Measurements from ENCODE around the gene PIGU. TPM values are rescaled to one million over a fixed set of nuclear protein-coding genes. Genes with fewer than 3 reads are reported as not detected.

Gene PIGU
- total and polyA plus RNA-seq, 2 experiments from 2014 or later = 21.2 to 21.6 TPM

DNA sequence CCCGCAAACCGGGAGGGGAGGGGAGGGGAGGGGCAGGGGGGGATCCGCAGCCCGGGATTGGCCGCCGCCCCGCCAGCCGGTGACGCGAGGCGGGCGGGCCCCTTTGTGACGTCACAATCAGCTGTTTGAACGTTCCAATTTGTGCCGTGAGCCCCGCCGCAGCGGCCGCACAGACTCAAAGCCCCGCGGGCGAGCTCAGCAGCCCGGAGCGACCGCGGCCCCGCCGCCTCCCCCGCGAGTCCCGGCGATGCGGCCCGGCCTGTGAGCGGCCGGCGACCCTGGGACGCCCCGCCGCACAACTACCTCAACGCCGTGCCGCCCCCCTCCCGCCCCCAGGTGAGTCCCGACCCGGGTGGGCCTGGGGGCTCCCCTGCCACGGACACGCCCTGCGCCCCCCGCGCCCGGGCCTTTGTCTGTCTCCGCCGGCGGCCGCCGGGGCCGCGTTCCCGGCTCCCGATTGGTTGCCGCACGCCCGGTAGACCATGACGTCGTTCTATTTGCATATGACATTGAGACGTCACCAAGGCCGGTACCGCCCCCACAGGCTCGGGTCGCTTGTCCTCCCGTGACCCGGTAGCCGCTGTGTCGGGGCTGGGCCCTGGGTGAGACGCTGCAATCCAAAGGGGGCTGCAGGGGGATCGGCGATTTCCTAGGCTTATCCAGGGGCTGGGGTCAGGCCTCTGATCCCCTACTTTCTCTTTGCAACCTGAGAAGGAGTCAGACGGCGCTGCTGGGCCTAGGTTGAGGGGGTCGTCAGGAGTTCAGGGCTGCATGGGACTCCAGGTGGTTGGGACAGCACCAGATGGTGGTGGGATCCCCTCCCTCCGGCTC lies 27.5 kb upstream of the PIGU start, which contains the start of gene TP53INP2:
TP53INP2 (plus strand) TSS at position 168 of the 831 bp plus-strand sequence. CDS start 4,396 bp downstream, outside the sequence.
- 0 to 1% methylated on average over 44 to 72 of the region's 82 CpGs for WGBS, 2 experiments (ENCODE audit: low coverage in 1 of 2, low lambda C conversion rate in 2 of 2, missing lambda C conversion rate in 2 of 2)
- no peaks in the 10 kb centered on the region for H3K9me3 ChIP-seq (ENCODE audit: low read depth)
- H3K4me2 ChIP-seq (ENCODE audit: unreplicated experiment) = peak within 1 kb of the TSS; percentile 94
- H2AFZ ChIP-seq = peak within 1 kb of the TSS; percentile 88
- H3K36me3 ChIP-seq (ENCODE audit: low read depth) = no peaks in the 10 kb centered on the region
- in situ Hi-C loops (cut with MboI) = loop anchor here (25.0 kb wide), 1 partner anchor 392 kb away; the partner anchor contains the start of gene AHCY
- TF ChIP-seq EZH2 (IDR thresholded peaks at IDR 0.05; ENCODE audit: insufficient read depth, poor library complexity, severe bottlenecking) = no peak
- TF ChIP-seq EZH2phosphoT487 (IDR thresholded peaks at IDR 0.05; ENCODE audit: insufficient read depth, low read depth) = no peak
- H3K79me2 ChIP-seq (ENCODE audit: insufficient read depth) = no peaks in the 10 kb centered on the region
- H3K4me3 ChIP-seq = peak within 1 kb of the TSS; percentile 88
- no peaks in the 10 kb centered on the region for H3K27me3 ChIP-seq (replicated peaks; ENCODE audit: insufficient read depth)
- H3K9ac ChIP-seq = peak within 1 kb of the TSS; percentile 100
- H3K27ac ChIP-seq = peak within 1 kb of the TSS; percentile 95
- no peaks in the 10 kb centered on the region for H4K20me1 ChIP-seq (ENCODE audit: insufficient read depth)
- peaks cover 9% of the 10 kb centered on the region; the same call in 1 of the 2 replicates for H3F3A ChIP-seq (ENCODE audit: insufficient read depth)
- peak; percentile 98 for DNase-seq
- H3K4me1 ChIP-seq (ENCODE audit: insufficient read depth) = peaks cover 15% of the 10 kb centered on the region
- no peaks in the 10 kb centered on the region for H3K9me2 ChIP-seq (ENCODE audit: insufficient read depth)

DNA sequence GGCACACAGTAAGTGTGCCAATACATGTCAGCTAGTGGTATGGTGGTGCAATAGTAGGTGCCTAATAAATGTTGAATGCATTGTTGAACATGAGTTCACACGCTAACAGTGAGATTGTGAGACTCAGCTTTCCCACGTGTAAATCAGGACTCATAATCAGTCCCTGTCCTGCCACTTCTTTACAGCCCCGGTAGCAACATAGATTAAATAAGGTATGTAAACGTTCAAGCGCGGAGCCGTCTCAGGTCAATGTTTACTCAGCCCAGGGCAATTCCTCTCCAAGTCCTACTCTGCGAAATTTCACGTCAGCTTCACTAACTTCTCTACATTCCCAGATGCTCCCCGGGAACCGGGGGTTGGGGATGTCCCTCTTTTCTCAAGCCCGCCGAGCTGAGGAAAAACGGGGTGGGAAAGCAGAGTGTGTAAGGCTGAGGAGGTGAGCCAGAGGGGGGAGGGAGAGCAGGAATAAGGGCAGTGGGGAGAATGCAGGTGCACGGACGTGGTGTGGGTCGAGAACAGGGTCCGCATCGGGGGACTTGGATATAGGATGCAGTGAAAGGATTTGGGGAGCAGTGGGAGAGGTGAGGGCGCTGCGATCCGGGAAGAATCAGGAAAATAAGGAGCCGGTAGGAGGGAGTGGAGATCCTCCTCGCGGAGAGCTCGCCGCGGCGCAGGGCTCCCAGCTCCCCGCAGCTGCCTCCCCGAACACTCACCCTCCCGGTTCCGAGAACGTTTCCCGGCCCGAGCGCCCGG lies 26.7 kb upstream of the PIGU start:
- H3K79me2 ChIP-seq (ENCODE audit: insufficient read depth) = no peaks in the 10 kb centered on the region
- H3K4me3 ChIP-seq = peak overlapping the region; percentile 88
- no peaks in the 10 kb centered on the region for H3K27me3 ChIP-seq (replicated peaks; ENCODE audit: insufficient read depth)
- peak overlapping the region; percentile 94 for H3K4me2 ChIP-seq (ENCODE audit: unreplicated experiment)
- H3K4me1 ChIP-seq (ENCODE audit: insufficient read depth) = peaks cover 15% of the 10 kb centered on the region
- peak overlapping the region; percentile 95 for H3K27ac ChIP-seq
- WGBS, 2 experiments (ENCODE audit: low coverage in 1 of 2, low lambda C conversion rate in 2 of 2, missing lambda C conversion rate in 2 of 2) = 4 to 9% methylated on average over 21 to 38 of the region's 38 CpGs
- H3K9me3 ChIP-seq (ENCODE audit: low read depth) = no peaks in the 10 kb centered on the region
- H3K36me3 ChIP-seq (ENCODE audit: low read depth) = no peaks in the 10 kb centered on the region
- peak overlapping the region; percentile 88 for H2AFZ ChIP-seq
- peak overlapping the region; percentile 100 for H3K9ac ChIP-seq
- in situ Hi-C loops (cut with MboI) = loop anchor here (25.0 kb wide), 1 partner anchor 391 kb away; the partner anchor contains the start of gene AHCY
- TF ChIP-seq EZH2 (IDR thresholded peaks at IDR 0.05; ENCODE audit: insufficient read depth, poor library complexity, severe bottlenecking) (no peak), EZH2phosphoT487 (IDR thresholded peaks at IDR 0.05; ENCODE audit: insufficient read depth, low read depth) (no peak)
- no peaks in the 10 kb centered on the region for H4K20me1 ChIP-seq (ENCODE audit: insufficient read depth)
- DNase-seq = peak; percentile 58
- peaks cover 9% of the 10 kb centered on the region; the same call in 1 of the 2 replicates for H3F3A ChIP-seq (ENCODE audit: insufficient read depth)
- no peaks in the 10 kb centered on the region for H3K9me2 ChIP-seq (ENCODE audit: insufficient read depth)

DNA sequence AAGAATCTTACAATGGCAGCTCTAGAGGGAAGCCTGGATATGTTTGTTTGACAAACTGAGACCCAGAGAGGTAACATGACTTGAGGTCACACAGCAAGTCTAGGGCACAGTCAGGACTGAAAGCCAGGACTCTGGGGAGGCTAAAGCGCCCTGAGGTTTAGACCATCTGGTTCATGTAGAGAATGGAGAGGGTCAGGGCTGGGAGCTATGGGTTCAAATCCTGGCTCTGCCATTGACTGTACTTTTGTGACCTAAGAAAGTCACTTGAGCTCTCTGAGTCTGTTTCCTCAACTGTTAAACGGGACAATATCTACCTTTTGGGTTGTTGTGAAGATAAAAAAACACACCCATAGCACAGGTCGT lies 26.1 kb upstream of the PIGU start:
- no peaks in the 10 kb centered on the region for H3K36me3 ChIP-seq (ENCODE audit: low read depth)
- no peaks in the 10 kb centered on the region for H3K9me3 ChIP-seq (ENCODE audit: low read depth)
- peak overlapping the region; percentile 88 for H3K4me3 ChIP-seq
- no peak for DNase-seq
- H3F3A ChIP-seq (ENCODE audit: insufficient read depth) = peaks cover 4% of the 10 kb centered on the region; the same call in 1 of the 2 replicates
- H3K27ac ChIP-seq = no peak overlapping the region
- no peaks in the 10 kb centered on the region for H3K27me3 ChIP-seq (replicated peaks; ENCODE audit: insufficient read depth)
- H3K9ac ChIP-seq = peak overlapping the region; percentile 100; the same call in 1 of the 2 replicates
- TF ChIP-seq EZH2phosphoT487 (IDR thresholded peaks at IDR 0.05; ENCODE audit: insufficient read depth, low read depth) = no peak
- no peaks in the 10 kb centered on the region for H3K9me2 ChIP-seq (ENCODE audit: insufficient read depth)
- in situ Hi-C loops (cut with MboI) = loop anchor here (25.0 kb wide), 1 partner anchor 391 kb away; the partner anchor contains the start of gene AHCY
- H2AFZ ChIP-seq = peak overlapping the region; percentile 88; the same call in 1 of the 2 replicates
- H3K4me2 ChIP-seq (ENCODE audit: unreplicated experiment) = peak overlapping the region; percentile 94
- no peaks in the 10 kb centered on the region for H3K79me2 ChIP-seq (ENCODE audit: insufficient read depth)
- no peaks in the 10 kb centered on the region for H4K20me1 ChIP-seq (ENCODE audit: insufficient read depth)
- peaks cover 15% of the 10 kb centered on the region for H3K4me1 ChIP-seq (ENCODE audit: insufficient read depth)
- 45 to 46% methylated on average over 3 of the region's 3 CpGs for WGBS, 2 experiments (ENCODE audit: low coverage in 1 of 2, low lambda C conversion rate in 2 of 2, missing lambda C conversion rate in 2 of 2)

DNA sequence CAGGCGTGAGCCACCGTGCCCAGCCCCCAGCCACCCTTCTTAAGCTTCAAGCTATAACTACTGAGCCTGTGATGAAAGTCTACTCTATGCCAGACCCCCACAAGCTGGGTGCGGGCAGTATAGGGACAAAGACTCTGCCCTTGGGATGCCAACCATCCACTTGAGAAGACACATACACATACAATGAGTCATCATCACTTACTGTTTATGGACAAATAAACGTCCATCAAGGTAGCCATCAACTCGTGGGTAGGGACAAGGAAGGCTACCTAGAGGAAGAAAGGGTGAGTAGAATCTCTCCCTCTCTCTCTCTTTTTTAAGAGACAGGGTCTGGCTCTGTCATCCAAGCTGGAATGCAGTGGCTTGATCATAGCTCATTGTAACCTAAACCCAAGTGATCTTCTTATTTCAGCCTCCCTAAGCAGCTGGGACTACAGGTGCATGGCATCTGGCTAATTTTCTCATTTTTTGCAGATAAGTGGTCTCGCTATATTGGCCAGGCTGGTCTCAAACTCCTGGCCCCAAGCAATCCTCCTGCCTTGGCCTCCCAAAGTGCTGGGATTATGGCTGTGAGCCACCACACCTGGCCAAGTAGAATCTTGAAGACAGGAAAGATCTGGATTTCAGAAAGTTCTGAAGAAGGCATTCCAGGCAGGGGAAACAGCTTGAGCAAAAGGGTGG lies 24.7 kb upstream of the PIGU start:
- Histone ChIP-seq H3K4me1 (ENCODE audit: insufficient read depth) (peaks cover 15% of the 10 kb centered on the region), H3F3A (ENCODE audit: insufficient read depth) (no peaks in the 10 kb centered on the region), H3K9me2 (ENCODE audit: insufficient read depth) (no peaks in the 10 kb centered on the region), H2AFZ (no peak overlapping the region), H3K36me3 (ENCODE audit: low read depth) (no peaks in the 10 kb centered on the region), H3K79me2 (ENCODE audit: insufficient read depth) (no peaks in the 10 kb centered on the region), H3K9ac (no peak overlapping the region), H3K9me3 (ENCODE audit: low read depth) (no peaks in the 10 kb centered on the region), H4K20me1 (ENCODE audit: insufficient read depth) (no peaks in the 10 kb centered on the region), H3K4me3 (no peak overlapping the region), H3K4me2 (ENCODE audit: unreplicated experiment) (no peak overlapping the region), H3K27me3 (replicated peaks; ENCODE audit: insufficient read depth) (no peaks in the 10 kb centered on the region), H3K27ac (no peak overlapping the region)
- WGBS, 2 experiments (ENCODE audit: low coverage in 1 of 2, low lambda C conversion rate in 2 of 2, missing lambda C conversion rate in 2 of 2) = 83 to 90% methylated on average over 6 of the region's 6 CpGs
- TF ChIP-seq EZH2phosphoT487 (IDR thresholded peaks at IDR 0.05; ENCODE audit: insufficient read depth, low read depth) (no peak), EZH2 (IDR thresholded peaks at IDR 0.05; ENCODE audit: insufficient read depth, poor library complexity, severe bottlenecking) (no peak)
- in situ Hi-C loops (cut with MboI) = loop anchor here (25.0 kb wide), 1 partner anchor 389 kb away; the partner anchor contains the start of gene AHCY
- DNase-seq = no peak
